Keratinocyte (primary cell): ENCODE data around the gene FAM219A. TPM values are rescaled to one million over a fixed set of nuclear protein-coding genes. Genes with fewer than 3 reads are reported as not detected.

Experiments used
- DNase-seq: peaks from one replicate; pipeline ENCODE4 v3.0.0-alpha.2; 2011; ENCODE audit warnings: low read depth, missing footprints, low spot score
- FAIRE-seq: peaks from 2 replicates; lab custom pipeline; 2011; peaks lifted over from hg19 to GRCh38; lab: Jason Lieb, UNC
- H2AFZ ChIP-seq: 2 replicates; pipeline ENCODE4 v1.6.0; 2012; ENCODE audit warnings: low read length, control low read depth, inconsistent platforms; ENCODE audit not compliant: control insufficient read depth
- H3K27ac ChIP-seq: 2 replicates; pipeline ENCODE4 v1.5.1; 2011; ENCODE audit warnings: low read length; ENCODE audit not compliant: control insufficient read depth, insufficient read depth
- H3K27me3 ChIP-seq: 3 replicates; pipeline ENCODE4 v1.6.0; 2011; ENCODE audit warnings: low read length; ENCODE audit not compliant: control insufficient read depth, insufficient read depth; ENCODE audit errors: extremely low read depth
- H3K36me3 ChIP-seq, 2 experiments: 2 replicates in 1 of 2; 3 replicates in 1 of 2; pipeline ENCODE4 v1.5.1; 2011; ENCODE audit warnings: low read length in 2 of 2, mild to moderate bottlenecking in 1 of 2; ENCODE audit not compliant: control insufficient read depth in 2 of 2, insufficient read depth in 2 of 2; ENCODE audit errors: extremely low read depth in 1 of 2
- H3K4me1 ChIP-seq: 3 replicates; pipeline ENCODE4 v1.5.1; 2011; ENCODE audit warnings: low read length; ENCODE audit not compliant: control insufficient read depth, insufficient read depth; ENCODE audit errors: extremely low read depth
- H3K4me2 ChIP-seq: 3 replicates; pipeline ENCODE4 v1.6.0; 2011; ENCODE audit warnings: low read depth, low read length; ENCODE audit not compliant: control insufficient read depth, insufficient read depth; ENCODE audit errors: extremely low read depth
- H3K4me3 ChIP-seq, 3 experiments: fragments of 200-600 bp in 1 of 3; sonication (generic) in 1 of 3; 2 replicates in 2 of 3; 3 replicates in 1 of 3; pipeline ENCODE4 v1.5.1; 2011 to 2016; ENCODE audit warnings: low read length in 3 of 3, mild to moderate bottlenecking in 3 of 3, control low read depth in 2 of 3, inconsistent platforms in 1 of 3, low read depth in 1 of 3, mixed read lengths in 1 of 3, mixed run types in 1 of 3, moderate library complexity in 1 of 3; ENCODE audit not compliant: control insufficient read depth in 2 of 3, insufficient read depth in 2 of 3; ENCODE audit errors: extremely low read depth in 1 of 3
- H3K79me2 ChIP-seq: 2 replicates; pipeline ENCODE4 v1.6.0; 2012; ENCODE audit warnings: low read length; ENCODE audit not compliant: control insufficient read depth, insufficient read depth
- H3K9ac ChIP-seq: 3 replicates; pipeline ENCODE4 v1.6.0; 2011; ENCODE audit warnings: low read length; ENCODE audit not compliant: control insufficient read depth, insufficient read depth; ENCODE audit errors: extremely low read depth
- H3K9me1 ChIP-seq: 3 replicates; pipeline ENCODE4 v1.6.0; 2011; ENCODE audit warnings: low read length; ENCODE audit not compliant: control insufficient read depth, insufficient read depth; ENCODE audit errors: extremely low read depth
- H3K9me3 ChIP-seq: 2 replicates; pipeline ENCODE4 v1.5.1; 2012; ENCODE audit warnings: low read depth, low read length; ENCODE audit not compliant: control insufficient read depth
- H4K20me1 ChIP-seq: 3 replicates; pipeline ENCODE4 v1.6.0; 2011; ENCODE audit warnings: low read length; ENCODE audit not compliant: control insufficient read depth, insufficient read depth; ENCODE audit errors: extremely low read depth
- EZH2 ChIP-seq: IDR thresholded peaks from one replicate; pipeline ENCODE4 v1.6.1; 2012; ENCODE audit warnings: inconsistent platforms, mild to moderate bottlenecking, low read length, moderate library complexity
- dilution Hi-C: fragments of 300-500 bp; cut with MboI; formaldehyde crosslinking; loops from one replicate; pipeline ENCODE4 v1.7.0; 2020; ENCODE audit warnings: low sequenced_read_pairs; ENCODE audit not compliant: extremely low pct_ligation_motif_present
- polyA plus RNA-seq, 5 experiments: library from polyadenylated mRNA; depleted of rRNA in 3 of 5; stranded (reverse) in 3 of 5; stranded (forward) in 1 of 5; unstranded in 1 of 5; fragments of >200 nt; gene quantifications; 1 replicate in 1 of 5; 2 replicates in 3 of 5; 3 replicates in 1 of 5; pipeline versions ENCODE4 v1.2.1 to v1.2.3, GENCODE V29; 2011 to 2012; ENCODE audit warnings: missing spikeins in 2 of 5, low read depth in 1 of 5, low replicate concordance in 1 of 5
- TF ChIP-seq, protein P1 (sequence below), 3 experiments: IDR thresholded peaks in 1 of 3; conservative IDR thresholded peaks in 1 of 3; optimal IDR thresholded peaks in 1 of 3; 2 replicates in 2 of 3; 3 replicates in 1 of 3; pipeline versions ENCODE3 to v1.5.1; 2011; ENCODE audit warnings: low read length in 3 of 3, mild to moderate bottlenecking in 3 of 3, moderate library complexity in 2 of 3, control low read depth in 1 of 3, inconsistent platforms in 1 of 3; ENCODE audit not compliant: insufficient read depth in 2 of 3; ENCODE audit errors: extremely low read depth in 1 of 3

Gene FAM219A
- polyA plus RNA-seq, 1 donor (not counting 4 experiments of a cell fraction or from before 2014, with no cell fraction given) = 8.9 TPM

- Histone ChIP-seq H3K9me3 (no peaks in the 10 kb centered on the region), H3K9me1 (no peaks in the 10 kb centered on the region), H4K20me1 (no peaks in the 10 kb centered on the region), H3K4me1 (no peaks in the 10 kb centered on the region), H3K27me3 (no peaks in the 10 kb centered on the region), H3K36me3 (no peaks in the 10 kb centered on the region), H3K4me2 (no peak overlapping the region), H3K4me3 (no peak overlapping the region), H3K9ac (no peak overlapping the region), H2AFZ (no peak overlapping the region), H3K79me2 (no peaks in the 10 kb centered on the region), H3K27ac (no peak overlapping the region)
- FAIRE-seq (no peak), DNase-seq (no peak)
- no peak for TF ChIP-seq EZH2
- TF ChIP-seq, protein P1, sequence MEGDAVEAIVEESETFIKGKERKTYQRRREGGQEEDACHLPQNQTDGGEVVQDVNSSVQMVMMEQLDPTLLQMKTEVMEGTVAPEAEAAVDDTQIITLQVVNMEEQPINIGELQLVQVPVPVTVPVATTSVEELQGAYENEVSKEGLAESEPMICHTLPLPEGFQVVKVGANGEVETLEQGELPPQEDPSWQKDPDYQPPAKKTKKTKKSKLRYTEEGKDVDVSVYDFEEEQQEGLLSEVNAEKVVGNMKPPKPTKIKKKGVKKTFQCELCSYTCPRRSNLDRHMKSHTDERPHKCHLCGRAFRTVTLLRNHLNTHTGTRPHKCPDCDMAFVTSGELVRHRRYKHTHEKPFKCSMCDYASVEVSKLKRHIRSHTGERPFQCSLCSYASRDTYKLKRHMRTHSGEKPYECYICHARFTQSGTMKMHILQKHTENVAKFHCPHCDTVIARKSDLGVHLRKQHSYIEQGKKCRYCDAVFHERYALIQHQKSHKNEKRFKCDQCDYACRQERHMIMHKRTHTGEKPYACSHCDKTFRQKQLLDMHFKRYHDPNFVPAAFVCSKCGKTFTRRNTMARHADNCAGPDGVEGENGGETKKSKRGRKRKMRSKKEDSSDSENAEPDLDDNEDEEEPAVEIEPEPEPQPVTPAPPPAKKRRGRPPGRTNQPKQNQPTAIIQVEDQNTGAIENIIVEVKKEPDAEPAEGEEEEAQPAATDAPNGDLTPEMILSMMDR (optimal IDR thresholded peaks at IDR 0.05 in 1 of 3, IDR thresholded peaks at IDR 0.05 in 1 of 3, conservative IDR thresholded peaks at IDR 0.05 in 1 of 3; ENCODE audit: extremely low read depth in 1 of 3, insufficient read depth in 2 of 3, low read length in 3 of 3) = no peak
- dilution Hi-C loops = no loop called here
These were observed 21.1 kb upstream of the FAM219A start for GRCh38 chr9:34479431-34479866.

GRCh38 chr9:34477541-34477940 is 19.2 kb upstream of the FAM219A start:
- Histone ChIP-seq H3K36me3 (no peaks in the 10 kb centered on the region), H3K4me1 (no peaks in the 10 kb centered on the region), H3K9ac (no peak overlapping the region), H4K20me1 (no peaks in the 10 kb centered on the region), H3K27ac (no peak overlapping the region), H3K9me1 (no peaks in the 10 kb centered on the region), H2AFZ (no peak overlapping the region), H3K4me3 (no peak overlapping the region), H3K27me3 (no peaks in the 10 kb centered on the region), H3K79me2 (no peaks in the 10 kb centered on the region), H3K4me2 (no peak overlapping the region), H3K9me3 (no peaks in the 10 kb centered on the region)
- dilution Hi-C loops = no loop called here
- TF ChIP-seq, protein P1 (optimal IDR thresholded peaks at IDR 0.05 in 1 of 3, IDR thresholded peaks at IDR 0.05 in 1 of 3, conservative IDR thresholded peaks at IDR 0.05 in 1 of 3; ENCODE audit: extremely low read depth in 1 of 3, insufficient read depth in 2 of 3, low read length in 3 of 3) = no peak
- TF ChIP-seq EZH2 = no peak
- FAIRE-seq (no peak), DNase-seq (no peak)
